ENCODE measurements around the gene TEX10. TPM values are rescaled to one million over a fixed set of nuclear protein-coding genes. Genes with fewer than 3 reads are reported as not detected.

Gene TEX10
- total RNA-seq, 3 donors from 2014 or later = 26.8 to 30.2 (median 29.1) TPM

GRCh38 chr9:100315561-100315960 lies 37.2 kb downstream of the TEX10 start:
- DNase-seq = no peak
- Mint-ChIP-seq H3K4me3 (no peak overlapping the region), H3K4me1 (ENCODE audit: low read depth) (peaks cover 24% of the 10 kb centered on the region), H3K27me3 (ENCODE audit: low read depth) (no peaks in the 10 kb centered on the region), H3K36me3 (ENCODE audit: insufficient read depth) (peaks cover 61% of the 10 kb centered on the region), H3K9me3 (no peaks in the 10 kb centered on the region)
- no peak for ATAC-seq

DNA sequence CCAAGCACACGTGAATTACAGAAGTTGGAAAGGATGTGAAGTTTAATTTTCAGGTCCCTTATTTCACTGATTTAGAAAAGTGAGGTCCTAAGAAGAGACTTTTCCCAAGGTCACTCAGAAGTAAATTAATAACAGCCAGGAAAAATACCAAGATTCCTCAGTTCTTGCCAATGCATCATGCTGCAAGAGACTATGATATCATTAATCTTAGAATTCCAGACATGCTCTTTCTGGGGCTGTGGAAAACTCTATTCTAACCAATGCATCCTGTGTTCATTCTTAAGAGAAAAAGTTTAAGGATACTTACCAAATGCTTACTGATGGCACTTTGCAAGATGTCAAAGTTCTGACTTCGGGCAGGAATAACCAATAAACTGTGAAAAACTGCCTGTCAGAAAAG lies 42.8 kb downstream of the TEX10 start:
- Mint-ChIP-seq H3K36me3 (ENCODE audit: insufficient read depth) (peaks cover 60% of the 10 kb centered on the region), H3K27me3 (ENCODE audit: low read depth) (no peaks in the 10 kb centered on the region), H3K4me1 (ENCODE audit: low read depth) (peaks cover 20% of the 10 kb centered on the region), H3K4me3 (no peak overlapping the region), H3K9me3 (no peaks in the 10 kb centered on the region)
- ATAC-seq = no peak
- DNase-seq = no peak

DNA sequence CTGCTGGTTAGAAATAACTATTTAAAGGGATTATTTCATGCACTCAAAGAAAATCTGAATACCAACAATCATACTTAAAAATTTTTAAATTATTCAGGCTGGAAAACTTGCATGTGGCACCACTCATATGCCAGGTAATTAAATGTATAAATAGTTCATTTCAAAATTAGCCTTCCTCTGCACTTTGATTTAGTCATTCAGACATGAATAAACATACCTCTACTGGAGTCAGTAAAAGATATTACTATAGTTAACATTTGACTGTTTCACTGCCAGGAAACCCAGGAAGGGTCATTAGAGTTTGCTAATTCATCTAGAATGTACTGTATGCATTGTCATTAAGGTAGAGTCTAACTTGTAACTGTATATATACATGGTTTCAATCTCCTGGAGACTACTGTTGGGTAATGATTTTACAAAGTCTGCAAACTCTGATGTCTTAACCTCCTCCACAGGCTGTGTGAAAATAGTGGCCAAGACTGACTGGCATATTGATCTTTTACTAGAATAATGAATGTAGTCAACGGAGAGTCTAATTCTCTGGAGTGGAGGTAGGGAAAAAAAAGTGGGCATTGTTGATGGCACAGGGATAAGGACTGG lies 43.7 kb downstream of the TEX10 start:
- peaks cover 18% of the 10 kb centered on the region for H3K4me1 Mint-ChIP-seq (ENCODE audit: low read depth)
- ATAC-seq (no peak), DNase-seq (no peak)
- H3K4me3 Mint-ChIP-seq = no peak overlapping the region
- peaks cover 56% of the 10 kb centered on the region for H3K36me3 Mint-ChIP-seq (ENCODE audit: insufficient read depth)
- no peaks in the 10 kb centered on the region for H3K9me3 Mint-ChIP-seq
- H3K27me3 Mint-ChIP-seq (ENCODE audit: low read depth) = no peaks in the 10 kb centered on the region

DNA sequence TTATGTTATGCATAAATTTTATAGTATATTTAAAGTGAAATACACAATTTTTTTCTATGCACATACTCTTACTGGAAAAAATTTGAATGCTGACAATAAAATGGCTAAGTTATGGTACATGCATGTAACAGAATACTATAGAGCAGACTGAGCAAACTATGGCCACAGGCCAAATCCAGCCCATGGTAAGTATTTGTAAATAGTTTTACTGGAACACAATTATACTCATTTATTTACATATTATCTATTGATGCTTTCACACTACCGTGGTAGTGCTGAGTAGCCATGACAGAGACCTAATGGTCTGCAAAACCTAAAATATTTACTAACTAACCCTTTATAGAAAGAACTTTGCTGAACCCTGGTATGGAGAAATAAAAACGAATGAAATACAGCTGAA lies 45.7 kb downstream of the TEX10 start:
- H3K9me3 Mint-ChIP-seq = no peaks in the 10 kb centered on the region
- DNase-seq = no peak
- peaks cover 69% of the 10 kb centered on the region for H3K36me3 Mint-ChIP-seq (ENCODE audit: insufficient read depth)
- H3K4me3 Mint-ChIP-seq = no peak overlapping the region
- H3K27me3 Mint-ChIP-seq (ENCODE audit: low read depth) = no peaks in the 10 kb centered on the region
- peaks cover 13% of the 10 kb centered on the region for H3K4me1 Mint-ChIP-seq (ENCODE audit: low read depth)
- ATAC-seq = no peak

DNA sequence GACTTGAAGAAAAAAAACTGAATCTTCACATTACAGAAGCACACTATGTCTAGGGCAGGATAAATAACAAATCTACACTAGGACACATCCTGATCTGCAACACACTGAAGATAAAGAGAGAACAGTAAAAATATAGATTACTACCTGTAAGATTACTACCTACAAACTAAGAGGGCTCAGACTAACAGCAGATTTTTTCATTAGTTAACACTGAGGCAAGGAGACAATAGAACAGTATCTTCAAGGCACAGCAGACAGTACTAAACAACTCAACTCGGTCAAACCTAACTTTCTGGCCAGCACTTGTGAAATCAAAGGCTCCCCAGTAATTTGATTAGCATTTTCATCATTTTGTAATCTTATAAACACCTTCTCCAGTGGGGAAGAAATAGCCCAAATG lies 46.5 kb downstream of the TEX10 start:
- no peak for DNase-seq
- Mint-ChIP-seq H3K27me3 (ENCODE audit: low read depth) (no peaks in the 10 kb centered on the region), H3K4me3 (no peak overlapping the region), H3K36me3 (ENCODE audit: insufficient read depth) (peaks cover 69% of the 10 kb centered on the region), H3K4me1 (ENCODE audit: low read depth) (peaks cover 9% of the 10 kb centered on the region), H3K9me3 (no peaks in the 10 kb centered on the region)
- no peak for ATAC-seq

GRCh38 chr9:100303747-100304146 lies 49.0 kb downstream of the TEX10 start:
- Mint-ChIP-seq H3K4me3 (no peak overlapping the region), H3K27me3 (ENCODE audit: low read depth) (no peaks in the 10 kb centered on the region), H3K4me1 (ENCODE audit: low read depth) (peaks cover 8% of the 10 kb centered on the region), H3K9me3 (no peaks in the 10 kb centered on the region), H3K36me3 (ENCODE audit: insufficient read depth) (peaks cover 61% of the 10 kb centered on the region)
- DNase-seq = no peak
- no peak for ATAC-seq

- H3K27me3 Mint-ChIP-seq (ENCODE audit: low read depth) = no peaks in the 10 kb centered on the region
- peaks cover 41% of the 10 kb centered on the region for H3K36me3 Mint-ChIP-seq (ENCODE audit: insufficient read depth)
- ATAC-seq (no peak), DNase-seq (no peak)
- no peak overlapping the region for H3K4me3 Mint-ChIP-seq
- no peaks in the 10 kb centered on the region for H3K4me1 Mint-ChIP-seq (ENCODE audit: low read depth)
- H3K9me3 Mint-ChIP-seq = no peaks in the 10 kb centered on the region
Observed at GRCh38 chr9:100298378-100298777, 54.4 kb downstream of the TEX10 start.

DNA sequence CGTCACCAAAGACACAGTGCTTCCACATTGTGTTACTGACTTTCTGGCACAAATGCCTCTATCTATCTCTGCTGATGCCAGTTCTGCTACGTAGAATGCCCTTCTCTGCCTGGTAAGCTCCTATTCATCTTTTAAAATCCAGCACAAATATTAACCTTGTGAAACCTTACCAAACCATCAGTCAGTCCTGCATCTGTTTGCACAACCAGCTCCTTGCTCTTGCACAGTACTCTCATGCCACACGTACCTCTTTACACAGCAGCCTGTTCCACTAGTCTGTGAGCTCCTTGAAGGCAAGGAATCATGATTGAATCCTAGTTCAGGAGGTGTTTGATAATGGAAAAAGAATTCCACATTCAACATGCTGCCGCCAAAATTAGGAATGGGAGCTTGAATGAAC lies 56.3 kb downstream of the TEX10 start:
- H3K36me3 Mint-ChIP-seq (ENCODE audit: insufficient read depth) = peaks cover 38% of the 10 kb centered on the region
- no peaks in the 10 kb centered on the region for H3K27me3 Mint-ChIP-seq (ENCODE audit: low read depth)
- no peaks in the 10 kb centered on the region for H3K4me1 Mint-ChIP-seq (ENCODE audit: low read depth)
- no peak overlapping the region for H3K4me3 Mint-ChIP-seq
- H3K9me3 Mint-ChIP-seq = no peaks in the 10 kb centered on the region
- ATAC-seq (no peak), DNase-seq (no peak)

GRCh38 chr9:100295240-100295639 lies 57.5 kb downstream of the TEX10 start:
- Mint-ChIP-seq H3K4me3 (no peak overlapping the region), H3K27me3 (ENCODE audit: low read depth) (no peaks in the 10 kb centered on the region), H3K9me3 (no peaks in the 10 kb centered on the region), H3K4me1 (ENCODE audit: low read depth) (no peaks in the 10 kb centered on the region), H3K36me3 (ENCODE audit: insufficient read depth) (peaks cover 35% of the 10 kb centered on the region)
- no peak for DNase-seq
- no peak for ATAC-seq

DNA sequence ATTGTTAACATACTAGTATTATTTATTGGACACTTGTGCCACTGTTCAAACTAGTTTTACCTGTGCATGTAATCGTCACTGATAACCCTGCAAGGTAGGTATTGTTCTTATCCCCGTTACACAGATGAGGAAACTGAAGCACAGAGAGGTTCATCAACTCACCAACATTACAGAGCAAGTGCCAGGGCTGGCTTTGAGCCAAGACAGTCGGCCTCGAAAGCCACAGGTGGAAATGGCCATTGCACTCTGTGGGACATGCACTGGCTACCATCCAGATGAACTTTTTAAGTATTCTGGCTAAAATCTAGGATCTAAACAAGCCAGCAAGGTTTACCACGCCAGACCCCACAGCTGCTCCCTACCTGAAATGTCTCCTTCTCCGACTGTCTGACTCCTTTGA lies 57.9 kb downstream of the TEX10 start:
- Mint-ChIP-seq H3K4me1 (ENCODE audit: low read depth) (no peaks in the 10 kb centered on the region), H3K9me3 (no peaks in the 10 kb centered on the region), H3K4me3 (no peak overlapping the region), H3K27me3 (ENCODE audit: low read depth) (no peaks in the 10 kb centered on the region), H3K36me3 (ENCODE audit: insufficient read depth) (peaks cover 37% of the 10 kb centered on the region)
- no peak for ATAC-seq
- DNase-seq = no peak

DNA sequence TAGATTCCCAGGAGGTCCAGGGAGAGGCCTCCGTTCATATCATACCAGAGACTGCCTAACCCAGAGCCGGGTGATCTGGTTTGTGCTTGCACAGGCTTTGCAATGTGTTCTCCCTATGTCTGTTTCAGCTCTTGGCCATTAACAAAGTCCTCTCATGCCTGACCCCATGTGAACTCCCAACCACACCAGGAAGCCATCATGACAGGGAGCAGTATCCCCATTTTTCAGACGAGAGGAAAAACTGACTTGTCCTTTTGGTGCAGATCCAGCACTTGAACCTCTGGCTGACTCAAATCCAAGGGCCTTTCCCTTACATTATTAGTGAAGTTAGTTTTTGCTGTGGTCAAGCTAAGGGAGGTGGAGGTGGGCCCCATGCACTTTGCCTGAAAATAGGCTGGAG lies 58.4 kb downstream of the TEX10 start:
- no peak overlapping the region for H3K4me3 Mint-ChIP-seq
- peaks cover 41% of the 10 kb centered on the region for H3K36me3 Mint-ChIP-seq (ENCODE audit: insufficient read depth)
- H3K27me3 Mint-ChIP-seq (ENCODE audit: low read depth) = no peaks in the 10 kb centered on the region
- DNase-seq = no peak
- no peak for ATAC-seq
- peaks cover 2% of the 10 kb centered on the region for H3K9me3 Mint-ChIP-seq
- no peaks in the 10 kb centered on the region for H3K4me1 Mint-ChIP-seq (ENCODE audit: low read depth)

DNA sequence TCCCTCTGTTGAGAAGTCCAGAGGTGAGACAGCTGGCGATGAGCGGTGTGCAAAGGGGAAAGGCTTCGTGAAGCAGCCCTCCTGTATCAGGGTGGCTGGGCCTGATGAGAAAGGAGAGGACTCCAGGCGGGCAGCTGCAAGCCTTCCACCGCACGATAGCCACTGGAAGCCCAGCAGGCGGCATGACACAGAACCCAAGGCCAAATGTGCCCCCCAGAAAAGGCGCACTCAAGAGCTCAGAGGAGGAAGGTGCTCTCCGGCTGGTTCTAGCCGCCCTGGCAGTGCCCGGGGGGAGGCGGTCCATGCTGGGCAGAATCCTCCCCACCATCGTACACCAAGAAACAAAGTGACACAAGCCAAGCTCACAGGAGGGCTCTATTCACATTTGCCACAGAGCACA lies 60.3 kb downstream of the TEX10 start:
- Mint-ChIP-seq H3K36me3 (ENCODE audit: insufficient read depth) (peaks cover 45% of the 10 kb centered on the region), H3K4me1 (ENCODE audit: low read depth) (no peaks in the 10 kb centered on the region), H3K27me3 (ENCODE audit: low read depth) (no peaks in the 10 kb centered on the region), H3K9me3 (peaks cover 7% of the 10 kb centered on the region), H3K4me3 (no peak overlapping the region)
- no peak for DNase-seq
- no peak for ATAC-seq

- H3K9me3 Mint-ChIP-seq = peaks cover 11% of the 10 kb centered on the region
- DNase-seq (no peak), ATAC-seq (no peak)
- H3K4me1 Mint-ChIP-seq (ENCODE audit: low read depth) = no peaks in the 10 kb centered on the region
- H3K4me3 Mint-ChIP-seq = no peak overlapping the region
- peaks cover 49% of the 10 kb centered on the region for H3K36me3 Mint-ChIP-seq (ENCODE audit: insufficient read depth)
- H3K27me3 Mint-ChIP-seq (ENCODE audit: low read depth) = no peaks in the 10 kb centered on the region
Observed at GRCh38 chr9:100290714-100291113, 62.0 kb downstream of the TEX10 start.

DNA sequence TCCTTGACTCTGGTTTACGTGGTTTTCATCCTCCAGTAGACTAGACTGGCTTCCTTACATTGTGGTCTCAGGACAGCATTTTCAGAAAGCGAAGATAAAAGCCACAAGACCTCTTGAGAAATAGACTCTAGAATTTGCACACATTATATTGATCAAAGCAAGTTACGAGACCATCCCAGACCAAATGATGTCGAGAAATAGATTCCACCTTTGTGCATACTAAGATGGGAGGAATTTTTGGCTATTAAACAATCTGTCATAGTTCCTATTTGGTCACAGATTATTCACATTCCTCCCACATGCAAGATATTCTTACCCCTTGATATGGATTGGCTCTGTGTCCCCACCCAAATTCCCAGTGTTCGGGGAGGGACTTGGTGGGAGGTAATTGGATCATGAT lies 65.6 kb downstream of the TEX10 start:
- no peak for DNase-seq
- Mint-ChIP-seq H3K9me3 (peaks cover 24% of the 10 kb centered on the region), H3K4me3 (no peak overlapping the region), H3K36me3 (ENCODE audit: insufficient read depth) (peaks cover 60% of the 10 kb centered on the region), H3K4me1 (ENCODE audit: low read depth) (no peaks in the 10 kb centered on the region), H3K27me3 (ENCODE audit: low read depth) (no peaks in the 10 kb centered on the region)
- no peak for ATAC-seq

- H3K27me3 Mint-ChIP-seq (ENCODE audit: low read depth) = no peaks in the 10 kb centered on the region
- no peak for DNase-seq
- no peak for ATAC-seq
- H3K9me3 Mint-ChIP-seq = peaks cover 24% of the 10 kb centered on the region
- peaks cover 60% of the 10 kb centered on the region for H3K36me3 Mint-ChIP-seq (ENCODE audit: insufficient read depth)
- H3K4me1 Mint-ChIP-seq (ENCODE audit: low read depth) = no peaks in the 10 kb centered on the region
- H3K4me3 Mint-ChIP-seq = no peak overlapping the region
Observed at GRCh38 chr9:100286257-100286656, 66.5 kb downstream of the TEX10 start.

GRCh38 chr9:100285601-100286000 lies 67.1 kb downstream of the TEX10 start:
- Mint-ChIP-seq H3K36me3 (ENCODE audit: insufficient read depth) (peaks cover 61% of the 10 kb centered on the region), H3K9me3 (peaks cover 24% of the 10 kb centered on the region), H3K27me3 (ENCODE audit: low read depth) (no peaks in the 10 kb centered on the region), H3K4me3 (no peak overlapping the region), H3K4me1 (ENCODE audit: low read depth) (no peaks in the 10 kb centered on the region)
- ATAC-seq (no peak), DNase-seq (no peak)

All from activated T-cell treated with anti-CD3 and anti-CD28 coated beads, Interleukin-2, amount 50 U/mL, for 4 hours (primary cell).